PC-9 (cell line): ENCODE data around the gene A4GALT. TPM values are rescaled to one million over a fixed set of nuclear protein-coding genes. Genes with fewer than 3 reads are reported as not detected.

ENCODE experiments used
- BruUV-seq: library from RNA; stranded (reverse); fragments of 400-500 nt; replicated peaks from 2 replicates; lab custom pipeline; 2021; lab: Mats Ljungman, UMichigan
- CTCF ChIA-PET: fragments of 300-600 bp; sonication (Branson Sonifier 250); formaldehyde crosslinking; loops from one replicate; lab custom pipeline; 2022; ENCODE audit warnings: antibody characterized with exemption; lab: Charles Lee
- POLR2A ChIA-PET: fragments of 300-600 bp; sonication (Branson Sonifier 250); formaldehyde crosslinking; loops from one replicate; lab custom pipeline; 2022; ENCODE audit warnings: antibody characterized with exemption; ENCODE audit not compliant: unreplicated experiment; lab: Charles Lee
- DNase-seq, 2 experiments: peaks; one replicate each; pipeline versions ENCODE4 v3.0.0 to v3.0.0-alpha.2; 2015 to 2022; ENCODE audit warnings: mixed read lengths in 1 of 2
- H2AFZ ChIP-seq: fragments of 200-600 bp; sonication (generic); 2 replicates; pipeline ENCODE4 v1.8.1; 2017; ENCODE audit warnings: antibody characterized with exemption
- H3F3A ChIP-seq: fragments of 200-600 bp; sonication (generic); 2 replicates; pipeline ENCODE4 v1.8.1; 2017; ENCODE audit warnings: antibody characterized with exemption, mild to moderate bottlenecking, low read depth; ENCODE audit not compliant: insufficient read depth
- H3K27ac ChIP-seq: fragments of 200-600 bp; sonication (generic); 2 replicates; pipeline ENCODE4 v1.6.1; 2016; ENCODE audit warnings: mixed run types
- H3K27me3 ChIP-seq: fragments of 200-600 bp; sonication (generic); 2 replicates; pipeline ENCODE4 v1.6.1; 2016; ENCODE audit warnings: low read depth, mixed run types; ENCODE audit not compliant: insufficient read depth
- H3K36me3 ChIP-seq: fragments of 200-600 bp; sonication (generic); 2 replicates; pipeline ENCODE4 v1.6.1; 2016; ENCODE audit warnings: low read depth, mixed run types
- H3K4me1 ChIP-seq: fragments of 200-600 bp; sonication (generic); replicated peaks from 2 replicates; pipeline ENCODE4 v1.6.1; 2016; ENCODE audit warnings: mixed run types; ENCODE audit not compliant: insufficient read depth
- H3K4me2 ChIP-seq: fragments of 200-600 bp; sonication (generic); 2 replicates; pipeline ENCODE4 v1.6.1; 2017; ENCODE audit warnings: mixed run types
- H3K4me3 ChIP-seq: fragments of 200-600 bp; sonication (generic); 2 replicates; pipeline ENCODE4 v1.6.1; 2016; ENCODE audit warnings: mixed run types
- H3K79me2 ChIP-seq: fragments of 200-600 bp; sonication (generic); 2 replicates; pipeline ENCODE4 v1.6.1; 2017; ENCODE audit warnings: low read depth, mixed run types
- H3K9me2 ChIP-seq: fragments of 200-600 bp; sonication (generic); 2 replicates; pipeline ENCODE4 v1.8.1; 2017; ENCODE audit warnings: mild to moderate bottlenecking; ENCODE audit not compliant: insufficient read depth
- H3K9me3 ChIP-seq: fragments of 200-600 bp; sonication (generic); 2 replicates; pipeline ENCODE4 v1.8.1; 2016; ENCODE audit warnings: low read depth; ENCODE audit not compliant: insufficient read depth
- H4K20me1 ChIP-seq: fragments of 200-600 bp; sonication (generic); 2 replicates; pipeline ENCODE4 v1.8.1; 2017; ENCODE audit not compliant: insufficient read depth
- EZH2 ChIP-seq: fragments of 200-600 bp; sonication (generic); IDR thresholded peaks from 2 replicates; pipeline ENCODE4 v1.8.0; 2017; ENCODE audit warnings: antibody characterized with exemption, low read depth
- intact Hi-C: fragments of 100-400 bp; cut with micrococcal nuclease; formaldehyde crosslinking; loops from one replicate; pipeline ENCODE4 v1.10.0; 2022; ENCODE audit not compliant: unreplicated experiment
- total RNA-seq: library from RNA; stranded (reverse); gene quantifications from 2 replicates; pipeline ENCODE4 v1.2.3, GENCODE V29; 2021
- TF ChIP-seq, protein P1 (sequence below): fragments of 200-600 bp; sonication (generic); conservative IDR thresholded peaks from 2 replicates; pipeline ENCODE4 v1.6.1; 2017; ENCODE audit warnings: mixed run types, antibody characterized with exemption, mild to moderate bottlenecking, moderate library complexity

The A4GALT gene
- total RNA-seq, 1 experiment from 2014 or later: 17.1 TPM

DNA sequence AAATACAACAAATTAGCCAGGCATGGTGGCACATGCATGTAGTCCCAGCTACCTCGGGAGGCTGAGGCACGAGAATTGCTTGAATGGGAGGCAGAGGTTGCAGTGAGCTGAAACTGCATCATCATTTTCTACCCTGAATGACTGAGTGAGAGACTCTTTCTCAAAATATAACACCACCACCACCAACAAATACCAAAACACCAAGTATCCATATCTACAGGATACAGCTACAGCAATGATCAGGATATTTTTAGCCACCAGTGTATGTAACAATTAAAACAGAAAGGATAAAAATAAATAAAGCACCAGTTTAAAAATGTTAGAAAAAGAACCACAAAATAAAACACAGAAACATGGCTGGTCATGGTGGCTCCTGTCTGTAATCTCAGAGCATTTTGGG, 13.2 kb downstream of the A4GALT start:
- H3K36me3 ChIP-seq: no peaks in the 10 kb centered on the region
- no peaks in the 10 kb centered on the region for H4K20me1 ChIP-seq
- no peaks in the 10 kb centered on the region for H3K4me1 ChIP-seq
- no peak overlapping the region for H2AFZ ChIP-seq
- no peaks in the 10 kb centered on the region for H3K9me2 ChIP-seq
- CTCF ChIA-PET: no interaction called here
- H3K4me2 ChIP-seq: no peak overlapping the region
- TF ChIP-seq, protein P1, sequence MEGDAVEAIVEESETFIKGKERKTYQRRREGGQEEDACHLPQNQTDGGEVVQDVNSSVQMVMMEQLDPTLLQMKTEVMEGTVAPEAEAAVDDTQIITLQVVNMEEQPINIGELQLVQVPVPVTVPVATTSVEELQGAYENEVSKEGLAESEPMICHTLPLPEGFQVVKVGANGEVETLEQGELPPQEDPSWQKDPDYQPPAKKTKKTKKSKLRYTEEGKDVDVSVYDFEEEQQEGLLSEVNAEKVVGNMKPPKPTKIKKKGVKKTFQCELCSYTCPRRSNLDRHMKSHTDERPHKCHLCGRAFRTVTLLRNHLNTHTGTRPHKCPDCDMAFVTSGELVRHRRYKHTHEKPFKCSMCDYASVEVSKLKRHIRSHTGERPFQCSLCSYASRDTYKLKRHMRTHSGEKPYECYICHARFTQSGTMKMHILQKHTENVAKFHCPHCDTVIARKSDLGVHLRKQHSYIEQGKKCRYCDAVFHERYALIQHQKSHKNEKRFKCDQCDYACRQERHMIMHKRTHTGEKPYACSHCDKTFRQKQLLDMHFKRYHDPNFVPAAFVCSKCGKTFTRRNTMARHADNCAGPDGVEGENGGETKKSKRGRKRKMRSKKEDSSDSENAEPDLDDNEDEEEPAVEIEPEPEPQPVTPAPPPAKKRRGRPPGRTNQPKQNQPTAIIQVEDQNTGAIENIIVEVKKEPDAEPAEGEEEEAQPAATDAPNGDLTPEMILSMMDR: no peak
- no peak for TF ChIP-seq EZH2
- H3K27ac ChIP-seq: no peak overlapping the region
- no peaks in the 10 kb centered on the region for H3K27me3 ChIP-seq
- intact Hi-C loops: no loop called here
- H3K4me3 ChIP-seq: no peak overlapping the region
- no peaks in the 10 kb centered on the region for H3K79me2 ChIP-seq
- H3F3A ChIP-seq: no peaks in the 10 kb centered on the region; the same call in 1 of the 2 replicates
- no peak for DNase-seq
- POLR2A ChIA-PET: no interaction called here
- no TSS peak for BruUV-seq
- peaks cover 6% of the 10 kb centered on the region; the same call in 1 of the 2 replicates for H3K9me3 ChIP-seq

DNA sequence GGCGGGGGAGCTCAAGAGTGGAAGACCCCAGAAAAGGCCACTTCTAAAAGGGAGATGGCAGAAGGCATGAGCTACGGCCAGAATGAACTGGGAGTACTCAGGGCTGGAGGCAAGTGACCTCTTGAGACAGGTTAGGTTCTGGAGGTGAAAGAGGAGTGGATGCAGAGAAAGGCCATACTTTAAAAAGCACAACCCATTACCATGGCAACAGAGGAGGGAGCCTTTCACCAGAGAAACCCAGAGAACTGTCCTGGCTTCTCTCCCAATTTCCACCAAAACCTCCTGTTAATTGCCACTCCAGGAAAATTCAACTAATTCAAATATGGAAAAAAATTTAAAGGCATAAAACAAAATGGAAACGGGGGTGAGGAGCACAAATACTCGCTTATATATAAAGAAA, 15.8 kb downstream of the A4GALT start:
- peaks cover 6% of the 10 kb centered on the region; the same call in 1 of the 2 replicates for H3K9me3 ChIP-seq
- H3K4me2 ChIP-seq: no peak overlapping the region
- no peaks in the 10 kb centered on the region for H3K27me3 ChIP-seq
- no peaks in the 10 kb centered on the region for H3K79me2 ChIP-seq
- H3K9me2 ChIP-seq: no peaks in the 10 kb centered on the region
- POLR2A ChIA-PET: no interaction called here
- H3K27ac ChIP-seq: no peak overlapping the region
- H3K4me1 ChIP-seq: no peaks in the 10 kb centered on the region
- TF ChIP-seq, protein P1: no peak
- TF ChIP-seq EZH2: no peak
- H3F3A ChIP-seq: no peaks in the 10 kb centered on the region; the same call in 1 of the 2 replicates
- intact Hi-C loops: no loop called here
- no peaks in the 10 kb centered on the region for H3K36me3 ChIP-seq
- CTCF ChIA-PET: no interaction called here
- no peak overlapping the region for H2AFZ ChIP-seq
- H3K4me3 ChIP-seq: no peak overlapping the region
- no TSS peak for BruUV-seq
- no peaks in the 10 kb centered on the region for H4K20me1 ChIP-seq
- no peak for DNase-seq

DNA sequence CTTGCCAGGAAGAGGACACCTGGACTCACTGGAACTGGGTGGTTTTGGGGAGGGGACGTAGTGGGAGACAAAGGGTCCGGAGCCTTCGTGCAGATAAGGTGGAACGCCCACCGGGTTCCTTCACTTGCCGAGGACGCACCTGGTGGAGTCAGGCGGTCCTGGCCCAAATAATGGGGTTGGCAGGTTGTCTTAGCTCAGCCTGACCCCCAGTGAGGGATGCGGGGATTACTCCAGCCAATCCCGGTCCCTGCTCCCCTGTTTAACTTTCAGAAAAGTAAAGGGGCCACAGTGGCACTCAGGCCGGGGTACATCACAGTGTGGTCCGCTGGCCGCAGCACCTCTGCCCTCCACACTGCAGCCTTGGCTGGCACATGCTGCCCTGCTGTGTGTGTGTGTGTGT, 18.0 kb downstream of the A4GALT start:
- no peak for DNase-seq
- no peaks in the 10 kb centered on the region for H4K20me1 ChIP-seq
- no peaks in the 10 kb centered on the region for H3K9me3 ChIP-seq
- H3K4me3 ChIP-seq: no peak overlapping the region
- no peaks in the 10 kb centered on the region for H3K27me3 ChIP-seq
- POLR2A ChIA-PET: no interaction called here
- no peak overlapping the region for H3K27ac ChIP-seq
- CTCF ChIA-PET: interaction anchor here (0.6 kb wide), 1 partner anchor 41 kb away, joined by 3 read pairs; no protein-coding TSS in a partner anchor
- no peaks in the 10 kb centered on the region for H3K9me2 ChIP-seq
- TF ChIP-seq, protein P1: no peak
- TF ChIP-seq EZH2: no peak
- H3K36me3 ChIP-seq: no peaks in the 10 kb centered on the region
- no peak overlapping the region for H3K4me2 ChIP-seq
- H3K79me2 ChIP-seq: no peaks in the 10 kb centered on the region
- H3K4me1 ChIP-seq: no peaks in the 10 kb centered on the region
- no TSS peak for BruUV-seq
- H3F3A ChIP-seq: no peaks in the 10 kb centered on the region; the same call in none of the 2 replicates
- intact Hi-C loops: no loop called here
- H2AFZ ChIP-seq: no peak overlapping the region
